IMR-90 (cell line): ENCODE data around the gene OR2V2. TPM values are rescaled to one million over a fixed set of nuclear protein-coding genes. Genes with fewer than 3 reads are reported as not detected.

ENCODE experiments used
- ATAC-seq: fragments of 200-7000 bp; cut with Tn5 transposase; 2 replicates; pipeline ENCODE4 v1.9.1; 2020; ENCODE audit warnings: low read depth, mild to moderate bottlenecking, moderate library complexity
- BruUV-seq: library from RNA; stranded (reverse); fragments of 400-500 nt; replicated peaks from 2 replicates; lab custom pipeline; 2021; lab: Mats Ljungman, UMichigan
- CTCF ChIA-PET: fragments of 300-600 bp; formaldehyde crosslinking; extraction: SDS; loops from one replicate; lab custom pipeline; 2021; ENCODE audit warnings: antibody characterized with exemption; lab: Yijun Ruan, JAX
- POLR2A ChIA-PET: fragments of 300-600 bp; sonication (Branson Sonifier 250); formaldehyde crosslinking; loops from one replicate; lab custom pipeline; 2022; ENCODE audit warnings: antibody characterized with exemption; ENCODE audit not compliant: unreplicated experiment; lab: Charles Lee
- DNase-seq: peaks from one replicate; pipeline ENCODE4 v3.0.0; 2013
- H2AFZ ChIP-seq: replicated peaks from 2 replicates; pipeline ENCODE3; 2013; ENCODE audit warnings: low read length, mild to moderate bottlenecking; ENCODE audit not compliant: poor library complexity
- H2AK5ac ChIP-seq: 2 replicates; pipeline ENCODE4 v1.6.1; 2013; ENCODE audit warnings: low read depth, low read length, inconsistent platforms
- H2AK9ac ChIP-seq: replicated peaks from 2 replicates; pipeline ENCODE3; 2013; ENCODE audit warnings: mild to moderate bottlenecking, low read depth, low read length, moderate library complexity; ENCODE audit not compliant: poor library complexity
- H2BK120ac ChIP-seq: 2 replicates; pipeline ENCODE4 v1.6.1; 2013; ENCODE audit warnings: low read depth, low read length, inconsistent platforms
- H2BK15ac ChIP-seq: 3 replicates; pipeline ENCODE4 v1.6.1; 2013; ENCODE audit warnings: low read depth, low read length, inconsistent platforms
- H2BK20ac ChIP-seq: 2 replicates; pipeline ENCODE4 v1.6.1; 2013; ENCODE audit warnings: low read depth, mild to moderate bottlenecking, inconsistent platforms, low read length, moderate library complexity
- H2BK5ac ChIP-seq: 2 replicates; pipeline ENCODE4 v1.6.1; 2013; ENCODE audit warnings: mild to moderate bottlenecking, low read depth, low read length, inconsistent platforms; ENCODE audit not compliant: poor library complexity, severe bottlenecking
- H3K14ac ChIP-seq: replicated peaks from 2 replicates; pipeline ENCODE4 v1.6.1; 2013; ENCODE audit warnings: low read depth, low read length, inconsistent platforms
- H3K18ac ChIP-seq: 2 replicates; pipeline ENCODE4 v1.6.1; 2013; ENCODE audit warnings: low read depth, low read length, control low read depth
- H3K23ac ChIP-seq: 2 replicates; pipeline ENCODE4 v1.6.1; 2013; ENCODE audit warnings: low read depth, low read length, inconsistent platforms
- H3K27ac ChIP-seq: 2 replicates; pipeline ENCODE4 v1.5.1; 2013; ENCODE audit warnings: mild to moderate bottlenecking, control low read depth, low read length; ENCODE audit not compliant: insufficient read depth
- H3K27me3 ChIP-seq: 2 replicates; pipeline ENCODE4 v1.6.1; 2013; ENCODE audit warnings: low read length; ENCODE audit not compliant: control insufficient read depth, insufficient read depth
- H3K36me3 ChIP-seq: 2 replicates; pipeline ENCODE4 v1.6.1; 2013; ENCODE audit warnings: low read length, mixed read lengths; ENCODE audit not compliant: control insufficient read depth, insufficient read depth
- H3K4ac ChIP-seq: 2 replicates; pipeline ENCODE4 v1.6.1; 2013; ENCODE audit warnings: low read depth, low read length, inconsistent platforms
- H3K4me1 ChIP-seq: 2 replicates; pipeline ENCODE4 v1.6.1; 2013; ENCODE audit warnings: low read length, mixed read lengths; ENCODE audit not compliant: control insufficient read depth, insufficient read depth
- H3K4me2 ChIP-seq: 2 replicates; pipeline ENCODE4 v1.6.1; 2013; ENCODE audit warnings: low read depth, mild to moderate bottlenecking, control low read depth, low read length, moderate library complexity
- H3K4me3 ChIP-seq: 2 replicates; pipeline ENCODE4 v1.5.1; 2013; ENCODE audit warnings: low read depth, mild to moderate bottlenecking, control low read depth, low read length, moderate library complexity; ENCODE audit not compliant: insufficient read depth
- H3K56ac ChIP-seq: 2 replicates; pipeline ENCODE4 v1.6.1; 2013; ENCODE audit warnings: low read length, inconsistent platforms; ENCODE audit not compliant: insufficient read depth; ENCODE audit errors: extremely low read depth
- H3K79me1 ChIP-seq, 2 experiments: 2 replicates each; pipeline ENCODE4 v1.6.1; 2013; ENCODE audit warnings: low read length in 2 of 2, inconsistent platforms in 1 of 2, low read depth in 1 of 2
- H3K9ac ChIP-seq: 2 replicates; pipeline ENCODE4 v1.6.1; 2013; ENCODE audit warnings: low read depth, low read length, control low read depth
- H3K9me1 ChIP-seq: 2 replicates; pipeline ENCODE4 v1.6.1; 2013; ENCODE audit warnings: low read length, inconsistent platforms; ENCODE audit not compliant: insufficient read depth
- H3K9me3 ChIP-seq: 2 replicates; pipeline ENCODE4 v1.6.1; 2013; ENCODE audit warnings: low read length; ENCODE audit not compliant: control insufficient read depth, insufficient read depth
- H4K20me1 ChIP-seq: 2 replicates; pipeline ENCODE4 v1.6.1; 2013; ENCODE audit warnings: low read length, inconsistent platforms; ENCODE audit not compliant: insufficient read depth
- H4K5ac ChIP-seq: 2 replicates; pipeline ENCODE4 v1.6.1; 2013; ENCODE audit warnings: mild to moderate bottlenecking, low read depth, low read length, control low read depth
- H4K8ac ChIP-seq, 2 experiments: 2 replicates each; pipeline ENCODE4 v1.6.1; 2013; ENCODE audit warnings: low read depth in 2 of 2, low read length in 2 of 2, control low read depth in 1 of 2, inconsistent platforms in 1 of 2
- H4K91ac ChIP-seq: 2 replicates; pipeline ENCODE4 v1.6.1; 2013; ENCODE audit warnings: low read depth, low read length, inconsistent platforms; ENCODE audit not compliant: insufficient read depth
- BHLHE40 ChIP-seq: fragments of 150-350 bp; IDR thresholded peaks from 2 replicates; pipeline ENCODE4 v1.6.1; 2016; ENCODE audit warnings: mild to moderate bottlenecking, low read depth, low read length
- CEBPB ChIP-seq: IDR thresholded peaks from 2 replicates; pipeline ENCODE4 v1.6.1; 2012; ENCODE audit warnings: low read depth, low read length, improper control_type of control experiment
- MAFK ChIP-seq: IDR thresholded peaks from 2 replicates; pipeline ENCODE4 v1.6.1; 2012; ENCODE audit warnings: low read depth, low read length, improper control_type of control experiment
- MAZ ChIP-seq: IDR thresholded peaks from 2 replicates; pipeline ENCODE4 v1.6.1; 2012; ENCODE audit warnings: low read depth, mild to moderate bottlenecking, low read length, improper control_type of control experiment, moderate library complexity, borderline replicate concordance
- MXI1 ChIP-seq: IDR thresholded peaks from 2 replicates; pipeline ENCODE4 v1.6.1; 2012; ENCODE audit warnings: low read depth, mild to moderate bottlenecking, low read length, moderate library complexity, borderline replicate concordance
- NFE2L2 ChIP-seq: fragments of 150-350 bp; IDR thresholded peaks from 2 replicates; pipeline ENCODE4 v1.6.1; 2016; ENCODE audit warnings: low read depth, mild to moderate bottlenecking, low read length
- POLR2A ChIP-seq: IDR thresholded peaks from 2 replicates; pipeline ENCODE4 v1.6.1; 2012; ENCODE audit warnings: mild to moderate bottlenecking, low read depth, low read length
- RFX5 ChIP-seq: IDR thresholded peaks from 2 replicates; pipeline ENCODE4 v1.8.0; 2012; ENCODE audit warnings: low read depth, mild to moderate bottlenecking, low read length, moderate library complexity
- WGBS, 2 experiments: methylation state at CpG; one replicate each; pipeline versions ENCODE4 v1.1.5 to v1.1.7; 2013; ENCODE audit warnings: missing lambda C conversion rate in 2 of 2; ENCODE audit not compliant: insufficient read length in 1 of 2; ENCODE audit errors: extremely low coverage in 2 of 2; 5-methylcytosine and 5-hydroxymethylcytosine counted together
- dilution Hi-C: fragments of 300-500 bp; cut with HindIII; formaldehyde crosslinking; loops from one replicate; pipeline ENCODE4 v1.14.3; 2018; ENCODE audit warnings: low sequenced_read_pairs; ENCODE audit not compliant: unreplicated experiment
- in situ Hi-C: fragments of 300-500 bp; cut with MboI; formaldehyde crosslinking; loops from 3 replicates; pipeline ENCODE4 v1.14.3; 2019; ENCODE audit warnings: low sequenced_read_pairs, inconsistent platforms, mixed read lengths
- intact Hi-C: fragments of 100-400 bp; cut with micrococcal nuclease; formaldehyde crosslinking; loops from 2 replicates; pipeline ENCODE4 v1.10.0; 2022
- polyA plus RNA-seq, 3 experiments: library from polyadenylated mRNA; depleted of rRNA; stranded (reverse); fragments of >200 nt; gene quantifications; 2 replicates each; pipeline ENCODE4 v1.2.3, GENCODE V29; 2012; ENCODE audit warnings: low replicate concordance in 1 of 3
- total RNA-seq: library from RNA; depleted of rRNA; stranded (reverse); fragments of >200 nt; gene quantifications from 2 replicates; pipeline ENCODE4 v1.2.3, GENCODE V29; 2012

Gene OR2V2
- total and polyA plus RNA-seq, 2 of the 4 experiments (the other 2 are of a cell fraction): not detected

DNA sequence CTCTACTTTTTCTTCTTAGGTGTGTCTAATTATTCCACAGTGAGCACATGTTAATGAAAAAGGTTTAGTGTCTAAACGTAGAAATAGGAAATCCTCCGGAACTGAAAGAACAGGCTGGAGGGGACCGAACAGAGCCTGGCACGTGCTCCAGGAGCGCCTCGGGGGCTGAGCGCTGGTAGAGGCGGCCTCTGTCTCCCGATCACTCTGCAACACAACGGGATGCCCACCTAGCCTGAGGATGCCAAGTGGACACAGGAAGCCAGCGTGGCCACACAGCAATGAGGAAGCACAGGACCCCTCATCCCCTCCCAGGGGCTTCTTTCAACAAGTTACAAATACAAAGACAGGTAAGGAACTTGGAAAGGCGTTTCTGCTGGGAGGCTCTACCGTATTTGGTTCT, 38.2 kb downstream of the OR2V2 start:
- Histone ChIP-seq H4K5ac (no peak overlapping the region), H3K18ac (no peak overlapping the region), H2AFZ (no peak overlapping the region), H3K9me1 (peaks cover 2% of the 10 kb centered on the region; the same call in 1 of the 2 replicates), H2AK5ac (no peak overlapping the region), H3K9me3 (no peaks in the 10 kb centered on the region), H3K27ac (no peak overlapping the region), H2BK120ac (no peak overlapping the region), H3K79me1 (no peaks in the 10 kb centered on the region), H2BK20ac (no peak overlapping the region), H2AK9ac (no peak overlapping the region), H3K14ac (no peak overlapping the region), H3K27me3 (no peaks in the 10 kb centered on the region), H3K9ac (no peak overlapping the region), H3K56ac (no peak overlapping the region), H3K36me3 (no peaks in the 10 kb centered on the region), H3K4me2 (no peak overlapping the region), H3K4me1 (no peaks in the 10 kb centered on the region), H3K23ac (no peak overlapping the region), H3K4me3 (no peak overlapping the region), H4K91ac (no peak overlapping the region), H2BK5ac (no peak overlapping the region), H2BK15ac (no peak overlapping the region), H4K20me1 (peaks cover 12% of the 10 kb centered on the region), H3K4ac (no peak overlapping the region), H4K8ac (no peak overlapping the region)
- POLR2A ChIA-PET: no interaction called here
- CTCF ChIA-PET: no interaction called here
- intact Hi-C loops (loop anchor here (5.0 kb wide), 1 partner anchor 77 kb away; the partner anchor contains the start of gene TRIM52), dilution Hi-C loops (no loop called here), in situ Hi-C loops (loop anchor here (5.0 to 10.0 kb wide), 2 partner anchors 72 to 381 kb away; partner anchors contain the start of gene MGAT1)
- WGBS, 2 experiments: 100% methylated on average over 2 of the region's 13 CpGs; no CpG with 5 or more reads in 1 of the 2 experiments
- no TSS peak for BruUV-seq
- TF ChIP-seq MAFK (no peak), NFE2L2 (no peak), MXI1 (no peak), POLR2A (no peak), RFX5 (no peak), MAZ (no peak), CEBPB (no peak), BHLHE40 (no peak)
- DNase-seq (no peak), ATAC-seq (no peak)
